Liver (tissue), 9 donors: ENCODE measurements around the gene PYY. TPM values are rescaled to one million over a fixed set of nuclear protein-coding genes. Genes with fewer than 3 reads are reported as not detected.
"Not testable (repeated sequence)": the region's sequence is repeated elsewhere in the genome, so short reads cannot be mapped to it uniquely, and the experiment has no call there.

Experiments
- DNase-seq: peaks from one replicate; pipeline ENCODE4 v3.0.0-alpha.2; 2017; ENCODE audit warnings: low spot score
- H3K27ac ChIP-seq, 2 donors: one replicate each; pipeline ENCODE4 v1.7.0; 2013; ENCODE audit warnings: inconsistent platforms in 2 of 2, low read length in 2 of 2, control low read depth in 1 of 2, low read depth in 1 of 2, mild to moderate bottlenecking in 1 of 2
- H3K27me3 ChIP-seq, 4 donors: one replicate each; pipeline versions ENCODE4 v1.6.1 to v1.7.0; 2013; ENCODE audit warnings: low read length in 3 of 4, inconsistent platforms in 1 of 4, mild to moderate bottlenecking in 1 of 4, moderate library complexity in 1 of 4; ENCODE audit not compliant: control insufficient read depth in 4 of 4, insufficient read depth in 4 of 4
- H3K36me3 ChIP-seq, 4 donors: one replicate each; pipeline versions ENCODE4 v1.6.1 to v1.7.0; 2013; ENCODE audit warnings: low read length in 3 of 4, mild to moderate bottlenecking in 3 of 4, low read depth in 1 of 4, moderate library complexity in 1 of 4; ENCODE audit not compliant: control insufficient read depth in 4 of 4, insufficient read depth in 3 of 4
- H3K4me1 ChIP-seq, 4 donors: one replicate each; pipeline versions ENCODE4 v1.6.1 to v1.7.0; 2013; ENCODE audit warnings: low read length in 3 of 4, mild to moderate bottlenecking in 3 of 4, moderate library complexity in 1 of 4; ENCODE audit not compliant: control insufficient read depth in 4 of 4, insufficient read depth in 4 of 4
- H3K4me3 ChIP-seq, 3 donors: one replicate each; pipeline versions ENCODE4 v1.6.1 to v1.7.0; 2013; ENCODE audit warnings: low read length in 3 of 3, control low read depth in 1 of 3, low read depth in 1 of 3, mild to moderate bottlenecking in 1 of 3
- H3K9ac ChIP-seq, 2 donors: one replicate each; pipeline ENCODE4 v1.7.0; 2013; ENCODE audit warnings: low read length in 2 of 2, mild to moderate bottlenecking in 2 of 2, moderate library complexity in 2 of 2, control low read depth in 1 of 2, low read depth in 1 of 2
- H3K9me3 ChIP-seq, 4 donors: one replicate each; pipeline versions ENCODE4 v1.6.1 to v1.7.0; 2013; ENCODE audit warnings: low read length in 3 of 4; ENCODE audit not compliant: control insufficient read depth in 4 of 4
- EGR1 ChIP-seq, 2 donors: IDR thresholded peaks; 2 replicates each; pipeline ENCODE4 v1.6.1; 2016 to 2018; ENCODE audit warnings: antibody characterized with exemption in 2 of 2, low read depth in 2 of 2
- FOXA1 ChIP-seq: IDR thresholded peaks from 2 replicates; pipeline ENCODE4 v1.6.1; 2016; ENCODE audit warnings: antibody characterized with exemption
- HNF4A ChIP-seq, 2 donors: conservative IDR thresholded peaks; 2 replicates each; pipeline ENCODE4 v1.6.1; 2016; ENCODE audit warnings: antibody characterized with exemption in 2 of 2, mild to moderate bottlenecking in 2 of 2
- HNF4G ChIP-seq: IDR thresholded peaks from 2 replicates; pipeline ENCODE4 v1.6.1; 2016; ENCODE audit warnings: antibody characterized with exemption
- JUND ChIP-seq, 2 donors: IDR thresholded peaks; 2 replicates each; pipeline ENCODE4 v1.6.1; 2016; ENCODE audit warnings: antibody characterized with exemption in 2 of 2
- NR2F2 ChIP-seq: IDR thresholded peaks from 2 replicates; pipeline ENCODE4 v1.6.1; 2016; ENCODE audit warnings: antibody characterized with exemption
- SP1 ChIP-seq: IDR thresholded peaks from 2 replicates; pipeline ENCODE4 v1.6.1; 2018; ENCODE audit warnings: antibody characterized with exemption, mild to moderate bottlenecking
- TAF1 ChIP-seq: conservative IDR thresholded peaks from 2 replicates; pipeline ENCODE4 v1.6.1; 2016; ENCODE audit warnings: antibody characterized with exemption, mild to moderate bottlenecking
- YY1 ChIP-seq: IDR thresholded peaks from 2 replicates; pipeline ENCODE4 v1.6.1; 2016; ENCODE audit warnings: antibody characterized with exemption, mild to moderate bottlenecking
- WGBS: extraction: QIAGEN DNeasy Blood & Tissue Kit; methylation state at CpG from one replicate; pipeline ENCODE4 v1.1.7; 2013; 5-methylcytosine and 5-hydroxymethylcytosine counted together
- polyA plus RNA-seq, 2 donors: library from polyadenylated mRNA; stranded (reverse) in 1 of 2; unstranded in 1 of 2; fragments of 200-250 nt in 1 of 2; fragments of >200 nt in 1 of 2; fragmentation: Nextera tagmentation in 1 of 2; extraction: Ambion mirVana in 1 of 2; gene quantifications; one replicate each; pipeline versions ENCODE4 v1.2.1 to v1.2.3, GENCODE V29; 2013 to 2015
- total RNA-seq, 2 donors: library from RNA; depleted of rRNA; stranded (reverse); fragments of >200 nt; gene quantifications; one replicate each; pipeline ENCODE4 v1.2.3, GENCODE V29; 2014
- TF ChIP-seq, protein P1 (sequence below): IDR thresholded peaks from 2 replicates; pipeline ENCODE4 v1.6.1; 2016; ENCODE audit warnings: antibody characterized with exemption
- TF ChIP-seq, protein P2 (sequence below): IDR thresholded peaks from 2 replicates; pipeline ENCODE4 v1.6.1; 2016; ENCODE audit warnings: antibody characterized with exemption, mild to moderate bottlenecking
- donor health status: healthy.
- donor health status: healthy.
- donor health status: healthy.
- donor health status: healthy.
- donor health status: healthy.

The PYY gene
- total and polyA plus RNA-seq, 4 donors, result 0.05 TPM; not detected in 3

DNA sequence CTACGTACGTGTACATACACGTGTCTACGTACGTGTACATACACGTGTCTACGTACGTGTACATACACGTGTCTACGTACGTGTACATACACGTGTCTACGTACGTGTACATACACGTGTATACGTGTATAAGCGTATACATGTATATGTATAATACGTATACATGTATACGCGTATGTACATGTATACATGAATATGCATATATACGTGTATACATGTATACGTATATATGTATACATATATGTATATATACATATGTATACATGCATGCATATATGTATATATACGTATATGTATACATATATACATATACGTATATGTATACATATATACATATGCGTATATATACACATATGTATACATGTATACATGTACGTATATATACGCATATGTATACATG is 22.2 kb upstream of the PYY start:
- no peak for DNase-seq
- H3K36me3 ChIP-seq, result no peaks in the 10 kb centered on the region
- 74% methylated on average over 15 of the region's 27 CpGs for WGBS
- no peak overlapping the region for H3K9ac ChIP-seq
- H3K9me3 ChIP-seq, result no peaks in the 10 kb centered on the region
- H3K27ac ChIP-seq, result no peak overlapping the region
- no peak overlapping the region for H3K4me3 ChIP-seq
- H3K27me3 ChIP-seq, result no peaks in the 10 kb centered on the region
- TF ChIP-seq HNF4G (no peak), TAF1 (no peak), EGR1 (IDR thresholded peaks at IDR 0.05; ENCODE audit: low read depth in 2 of 2) (no peak), JUND (IDR thresholded peaks at IDR 0.05) (no peak), NR2F2 (no peak), YY1 (no peak), SP1 (no peak), FOXA1 (no peak), HNF4A (conservative IDR thresholded peaks at IDR 0.05) (no peak)
- TF ChIP-seq, protein P1, sequence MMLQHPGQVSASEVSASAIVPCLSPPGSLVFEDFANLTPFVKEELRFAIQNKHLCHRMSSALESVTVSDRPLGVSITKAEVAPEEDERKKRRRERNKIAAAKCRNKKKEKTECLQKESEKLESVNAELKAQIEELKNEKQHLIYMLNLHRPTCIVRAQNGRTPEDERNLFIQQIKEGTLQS, result no peak
- TF ChIP-seq, protein P2, sequence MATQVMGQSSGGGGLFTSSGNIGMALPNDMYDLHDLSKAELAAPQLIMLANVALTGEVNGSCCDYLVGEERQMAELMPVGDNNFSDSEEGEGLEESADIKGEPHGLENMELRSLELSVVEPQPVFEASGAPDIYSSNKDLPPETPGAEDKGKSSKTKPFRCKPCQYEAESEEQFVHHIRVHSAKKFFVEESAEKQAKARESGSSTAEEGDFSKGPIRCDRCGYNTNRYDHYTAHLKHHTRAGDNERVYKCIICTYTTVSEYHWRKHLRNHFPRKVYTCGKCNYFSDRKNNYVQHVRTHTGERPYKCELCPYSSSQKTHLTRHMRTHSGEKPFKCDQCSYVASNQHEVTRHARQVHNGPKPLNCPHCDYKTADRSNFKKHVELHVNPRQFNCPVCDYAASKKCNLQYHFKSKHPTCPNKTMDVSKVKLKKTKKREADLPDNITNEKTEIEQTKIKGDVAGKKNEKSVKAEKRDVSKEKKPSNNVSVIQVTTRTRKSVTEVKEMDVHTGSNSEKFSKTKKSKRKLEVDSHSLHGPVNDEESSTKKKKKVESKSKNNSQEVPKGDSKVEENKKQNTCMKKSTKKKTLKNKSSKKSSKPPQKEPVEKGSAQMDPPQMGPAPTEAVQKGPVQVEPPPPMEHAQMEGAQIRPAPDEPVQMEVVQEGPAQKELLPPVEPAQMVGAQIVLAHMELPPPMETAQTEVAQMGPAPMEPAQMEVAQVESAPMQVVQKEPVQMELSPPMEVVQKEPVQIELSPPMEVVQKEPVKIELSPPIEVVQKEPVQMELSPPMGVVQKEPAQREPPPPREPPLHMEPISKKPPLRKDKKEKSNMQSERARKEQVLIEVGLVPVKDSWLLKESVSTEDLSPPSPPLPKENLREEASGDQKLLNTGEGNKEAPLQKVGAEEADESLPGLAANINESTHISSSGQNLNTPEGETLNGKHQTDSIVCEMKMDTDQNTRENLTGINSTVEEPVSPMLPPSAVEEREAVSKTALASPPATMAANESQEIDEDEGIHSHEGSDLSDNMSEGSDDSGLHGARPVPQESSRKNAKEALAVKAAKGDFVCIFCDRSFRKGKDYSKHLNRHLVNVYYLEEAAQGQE, result no peak
- H3K4me1 ChIP-seq, result no peaks in the 10 kb centered on the region

DNA sequence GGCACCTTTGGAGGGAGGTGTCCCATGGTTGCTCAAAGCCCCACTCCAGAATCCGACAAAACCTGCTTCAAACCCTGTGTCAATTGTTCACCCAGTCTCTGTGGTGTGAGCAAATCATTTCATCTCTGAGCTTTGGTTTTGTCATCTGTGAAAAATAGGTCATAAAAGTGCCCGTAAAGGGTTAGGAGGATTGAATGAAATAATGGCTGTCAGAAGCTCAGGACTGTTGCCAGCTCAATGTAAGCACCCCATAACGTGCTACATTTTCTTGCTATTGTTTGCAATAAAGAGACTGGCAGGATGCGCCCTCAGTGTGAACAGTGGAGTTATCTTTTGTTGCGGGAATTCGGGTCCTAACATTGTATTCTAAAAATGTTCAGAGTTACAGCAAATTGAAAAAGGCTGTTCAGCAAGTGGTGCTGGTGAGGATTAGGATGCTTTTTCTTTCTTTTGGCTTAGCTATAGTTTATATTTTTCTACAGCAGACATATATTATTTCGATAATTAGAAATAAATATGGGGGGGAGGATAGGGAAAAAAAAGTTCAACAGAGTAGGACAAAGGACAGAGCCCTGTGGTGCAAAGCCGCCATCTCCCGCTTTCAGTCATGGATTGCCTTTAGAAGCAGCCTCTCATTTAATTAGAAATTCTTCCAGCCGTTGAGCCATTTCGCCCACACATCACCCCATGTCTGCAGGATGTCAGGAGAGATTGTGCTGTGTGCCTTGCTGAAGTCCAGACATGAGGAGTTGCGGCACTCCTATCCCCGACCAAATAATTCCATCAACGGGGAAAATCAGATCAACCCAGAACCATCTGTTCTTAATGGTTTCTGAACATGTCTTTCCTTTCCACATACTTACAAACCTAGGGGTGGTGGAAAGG is 20.9 kb upstream of the PYY start:
- 80% methylated on average over 14 of the region's 14 CpGs for WGBS
- H3K4me1 ChIP-seq, result peaks cover 0 to 8% (median 4%) of the 10 kb centered on the region in 4 donors

DNA sequence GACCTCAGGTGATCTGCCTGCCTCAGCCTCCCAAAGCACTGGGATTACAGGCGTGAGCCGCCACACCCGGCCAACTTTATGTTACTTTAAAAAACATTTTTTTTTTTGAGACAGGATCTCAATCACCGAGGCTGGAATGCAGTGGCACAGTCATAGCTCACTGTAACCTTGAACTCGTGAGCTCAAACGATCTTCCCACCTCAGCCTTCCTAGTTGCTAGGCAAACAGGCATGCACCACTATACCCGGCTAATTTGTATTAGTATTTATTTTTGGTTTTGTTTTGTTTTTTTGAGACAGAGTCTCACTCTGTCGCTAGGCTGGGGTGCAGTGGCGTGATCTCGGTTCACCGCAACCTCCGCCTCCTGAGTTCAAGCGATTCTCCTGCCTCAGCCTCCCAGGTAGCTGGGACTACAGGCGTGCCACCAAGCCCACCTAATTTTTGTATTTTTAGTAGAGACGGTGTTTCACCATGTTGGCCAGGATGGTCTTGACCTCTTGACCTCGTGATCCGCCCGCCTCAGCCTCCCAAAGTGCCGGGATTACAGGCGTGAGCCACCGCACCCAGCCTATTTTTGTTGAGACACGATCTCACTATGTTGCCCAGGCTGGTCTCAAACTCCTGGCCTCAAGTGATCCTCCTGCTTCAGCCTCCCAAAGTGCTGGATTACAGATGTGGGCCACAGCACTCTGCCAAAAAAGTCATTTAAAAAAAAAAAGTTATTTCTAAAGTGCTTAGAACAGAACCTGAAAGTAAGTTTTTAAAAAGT is 18.9 kb upstream of the PYY start:
- 89% methylated on average over 22 of the region's 22 CpGs for WGBS
- DNase-seq, H3K27me3 ChIP-seq, H3K4me1 ChIP-seq, H3K4me3 ChIP-seq, H3K9ac ChIP-seq, H3K36me3 ChIP-seq, H3K27ac ChIP-seq, H3K9me3 ChIP-seq: not testable (repeated sequence)

More for the DNA sequence above, 20.9 kb upstream of the PYY start:
- TF ChIP-seq HNF4G, result no peak
- Histone ChIP-seq H3K27ac (no peak overlapping the region), H3K27me3 (no peaks in the 10 kb centered on the region), H3K36me3 (no peaks in the 10 kb centered on the region), H3K4me3 (no peak overlapping the region), H3K9me3 (no peaks in the 10 kb centered on the region), H3K9ac (no peak overlapping the region)
- DNase-seq, result no peak

DNA sequence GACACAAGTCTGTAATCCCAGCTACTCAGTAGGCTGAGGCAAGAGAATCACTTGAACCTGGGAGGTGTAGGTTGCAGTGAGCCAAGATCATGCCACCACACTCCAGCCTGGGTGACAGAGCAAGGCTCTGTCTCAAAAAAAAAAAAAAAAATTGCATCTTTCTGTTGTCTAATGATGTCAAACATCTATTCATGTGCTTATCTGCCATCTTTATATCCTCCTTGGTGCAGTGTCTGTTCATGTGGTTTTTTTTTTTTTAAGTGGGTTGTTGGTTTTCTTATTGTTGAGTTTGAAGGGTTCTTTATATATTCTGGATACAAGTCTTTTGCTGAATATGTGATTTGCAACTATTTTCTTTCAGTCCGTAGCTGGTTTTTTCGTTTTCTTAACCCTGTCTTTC is 17.7 kb upstream of the PYY start:
- WGBS, result 44% methylated on average over 2 of the region's 2 CpGs
- not testable (repeated sequence) for H3K36me3 ChIP-seq, H3K9me3 ChIP-seq, H3K4me3 ChIP-seq, H3K4me1 ChIP-seq, DNase-seq, H3K27me3 ChIP-seq, H3K27ac ChIP-seq, H3K9ac ChIP-seq
